Activated naive CD4-positive, alpha-beta T cell treated with anti-CD3 and anti-CD28 coated beads, Interleukin-2, amount 50 U/mL, for 24 hours (primary cell): Measurements from ENCODE around the gene MYO1A.
"Not testable (repeated sequence)": the region's sequence is repeated elsewhere in the genome, so short reads cannot be mapped to it uniquely, and the experiment has no call there.

Experiments used
- H3K27ac Mint-ChIP-seq: one replicate; pipeline ENCODE4 v1.8.0; 2021; ENCODE audit warnings: mild to moderate bottlenecking, mixed read lengths
- H3K27me3 Mint-ChIP-seq: one replicate; pipeline ENCODE4 v1.8.0; 2021; ENCODE audit warnings: mixed read lengths
- H3K36me3 Mint-ChIP-seq: one replicate; pipeline ENCODE4 v1.8.0; 2021; ENCODE audit warnings: mixed read lengths
- H3K4me1 Mint-ChIP-seq: one replicate; pipeline ENCODE4 v1.8.0; 2021; ENCODE audit warnings: mixed read lengths
- H3K4me3 Mint-ChIP-seq: one replicate; pipeline ENCODE4 v1.8.0; 2021; ENCODE audit warnings: mild to moderate bottlenecking, mixed read lengths
- H3K9me3 Mint-ChIP-seq: one replicate; pipeline ENCODE4 v1.8.0; 2021; ENCODE audit warnings: mixed read lengths

MYO1A gene

DNA sequence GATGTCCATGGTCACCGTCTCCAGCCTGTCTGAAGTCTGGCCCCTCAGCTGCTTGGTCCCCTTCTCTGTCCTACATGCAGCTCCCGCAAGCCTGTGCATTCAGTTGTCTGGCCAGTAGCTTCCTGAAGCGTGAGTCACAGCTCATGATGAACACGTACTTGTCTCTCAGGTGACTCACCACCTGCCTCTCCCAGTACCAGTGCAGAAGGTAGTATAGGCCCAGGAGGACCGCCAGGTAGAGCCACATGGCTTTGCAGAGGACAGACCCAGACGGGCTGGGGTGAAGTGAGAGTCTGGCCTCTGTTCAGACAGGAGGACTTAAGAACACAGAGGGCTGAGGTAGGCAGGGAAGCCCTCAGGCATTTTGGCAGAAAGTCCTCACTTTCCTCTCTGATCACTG, 64.2 kb downstream of the MYO1A start:
- not testable (repeated sequence) for H3K27me3 Mint-ChIP-seq, H3K4me3 Mint-ChIP-seq, H3K9me3 Mint-ChIP-seq, H3K36me3 Mint-ChIP-seq, H3K27ac Mint-ChIP-seq
- H3K4me1 Mint-ChIP-seq: peaks cover 13% of the 10 kb centered on the region

DNA sequence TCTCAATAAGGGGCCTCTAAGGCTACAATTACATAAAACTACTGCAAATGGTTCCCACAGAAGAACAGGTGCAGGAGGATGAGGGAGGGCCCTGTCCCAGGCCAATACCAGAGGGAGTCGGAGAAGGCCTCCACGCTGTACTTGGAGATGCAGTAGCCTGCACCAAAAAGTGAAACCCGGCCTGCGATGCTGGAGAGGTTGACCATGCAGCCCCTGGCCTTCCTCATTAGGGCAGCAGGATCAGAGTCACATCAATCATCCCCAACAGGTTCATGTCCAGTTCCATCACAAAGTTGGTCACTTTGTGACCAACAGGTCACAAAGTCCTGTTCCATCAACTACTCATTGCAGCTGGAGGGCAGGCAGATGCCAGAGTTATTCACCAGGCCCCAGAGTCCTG, 66.5 kb downstream of the MYO1A start:
- H3K4me1 Mint-ChIP-seq: peaks cover 8% of the 10 kb centered on the region
- no peak overlapping the region for H3K4me3 Mint-ChIP-seq
- H3K27me3 Mint-ChIP-seq: no peaks in the 10 kb centered on the region
- H3K36me3 Mint-ChIP-seq: no peaks in the 10 kb centered on the region
- no peak overlapping the region for H3K27ac Mint-ChIP-seq
- H3K9me3 Mint-ChIP-seq: no peaks in the 10 kb centered on the region

DNA sequence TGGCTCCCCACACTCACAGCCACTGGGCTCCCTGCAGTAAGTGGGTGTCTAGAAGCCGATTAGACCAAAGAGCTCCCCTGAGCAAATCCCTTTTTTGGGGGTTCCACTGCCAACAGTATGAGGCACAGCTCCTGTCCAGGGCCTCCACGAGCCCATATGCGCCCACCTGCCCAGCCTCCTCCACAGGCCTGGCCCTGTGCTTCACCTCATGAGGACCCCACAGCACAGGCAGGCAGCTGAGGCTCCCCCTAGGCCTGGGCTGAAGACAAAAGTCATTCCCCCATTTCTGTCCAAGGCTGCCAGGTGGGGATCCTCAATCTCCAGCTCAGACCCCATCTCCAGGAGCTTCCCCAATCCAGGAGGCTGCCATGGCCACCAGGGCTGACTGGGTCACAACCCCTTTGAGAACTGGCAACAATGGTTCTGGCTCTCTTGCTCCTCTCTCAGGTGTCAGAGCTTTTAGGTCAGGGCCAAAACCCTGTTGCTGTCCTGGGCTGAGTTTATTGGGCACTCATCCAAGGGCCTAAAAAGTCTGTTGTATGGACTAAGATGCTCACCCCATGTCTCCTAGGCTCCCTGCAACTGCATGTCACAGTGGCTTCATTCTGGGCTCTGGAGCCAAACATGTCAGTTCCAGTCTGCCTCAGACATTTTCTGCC, 67.2 kb downstream of the MYO1A start:
- not testable (repeated sequence) for H3K4me1 Mint-ChIP-seq, H3K9me3 Mint-ChIP-seq, H3K27me3 Mint-ChIP-seq, H3K4me3 Mint-ChIP-seq, H3K27ac Mint-ChIP-seq, H3K36me3 Mint-ChIP-seq

GRCh38 chr12:56980941-56981530, 68.9 kb downstream of the MYO1A start:
- H3K36me3 Mint-ChIP-seq: peaks cover 2% of the 10 kb centered on the region
- no peaks in the 10 kb centered on the region for H3K9me3 Mint-ChIP-seq
- H3K4me1 Mint-ChIP-seq: no peaks in the 10 kb centered on the region
- no peak overlapping the region for H3K4me3 Mint-ChIP-seq
- H3K27me3 Mint-ChIP-seq: no peaks in the 10 kb centered on the region
- no peak overlapping the region for H3K27ac Mint-ChIP-seq

- H3K36me3 Mint-ChIP-seq: peaks cover 2% of the 10 kb centered on the region
- H3K27me3 Mint-ChIP-seq: no peaks in the 10 kb centered on the region
- H3K9me3 Mint-ChIP-seq: no peaks in the 10 kb centered on the region
- no peak overlapping the region for H3K27ac Mint-ChIP-seq
- no peak overlapping the region for H3K4me3 Mint-ChIP-seq
- H3K4me1 Mint-ChIP-seq: no peaks in the 10 kb centered on the region
Observed at GRCh38 chr12:56980268-56980667, 69.7 kb downstream of the MYO1A start.

- H3K36me3 Mint-ChIP-seq: peaks cover 2% of the 10 kb centered on the region
- H3K27me3 Mint-ChIP-seq: no peaks in the 10 kb centered on the region
- H3K27ac Mint-ChIP-seq: no peak overlapping the region
- H3K4me3 Mint-ChIP-seq: no peak overlapping the region
- H3K4me1 Mint-ChIP-seq: no peaks in the 10 kb centered on the region
- H3K9me3 Mint-ChIP-seq: no peaks in the 10 kb centered on the region
Observed at GRCh38 chr12:56979628-56980027, 70.3 kb downstream of the MYO1A start.
